MM.1S (cell line): Measurements from ENCODE around the gene DOCK4.

Source experiments
- CTCF ChIP-seq: fragments of 300-600 bp; sonication (generic); IDR thresholded peaks from 2 replicates; pipeline ENCODE4 v1.5.1; 2016; ENCODE audit warnings: antibody characterized with exemption, low read length, mixed read lengths
- EZH2 ChIP-seq: fragments of 300-600 bp; sonication (generic); optimal IDR thresholded peaks from 2 replicates; pipeline ENCODE3; 2017; ENCODE audit warnings: low read depth, mild to moderate bottlenecking, antibody characterized with exemption, low read length, mixed read lengths
- EZH2phosphoT487 ChIP-seq: fragments of 300-600 bp; sonication (generic); IDR thresholded peaks from 2 replicates; pipeline ENCODE4 v1.6.1; 2018; ENCODE audit warnings: antibody characterized with exemption, low read length

DNA sequence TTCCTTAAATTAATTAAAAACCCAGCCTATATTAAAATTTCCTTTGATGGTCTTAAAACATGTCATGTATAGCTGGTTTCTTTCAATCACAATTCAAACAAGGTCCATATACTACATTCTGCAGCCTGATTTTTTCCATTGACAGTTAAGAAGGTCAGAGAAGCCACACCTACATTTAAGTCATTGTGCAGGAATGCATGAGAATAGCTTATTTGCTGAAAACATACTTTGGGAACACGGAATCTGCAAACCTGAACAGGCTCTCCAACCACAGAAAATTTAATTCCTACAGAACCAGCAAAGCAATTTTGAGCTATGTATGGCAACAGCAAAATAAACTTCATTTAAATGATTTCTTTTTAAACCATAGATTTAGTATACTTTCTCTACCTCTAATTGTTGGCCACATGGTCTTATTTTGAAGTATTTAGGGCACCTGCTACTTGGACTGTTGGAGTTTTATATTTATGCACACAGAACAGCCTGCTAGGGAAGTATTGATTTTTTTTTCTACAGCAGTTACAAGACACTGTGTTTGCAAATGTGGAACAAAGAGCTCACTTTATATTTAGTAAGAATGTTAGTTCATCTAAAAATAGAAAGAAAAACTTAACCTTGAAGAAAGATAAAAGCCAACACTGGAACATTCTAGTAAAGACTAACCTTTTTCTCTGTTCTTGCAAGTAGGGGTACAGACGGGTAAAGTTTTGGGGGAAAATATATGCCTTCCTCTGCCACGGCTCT lies 403.0 kb downstream of the DOCK4 start:
- TF ChIP-seq CTCF (no peak), EZH2 (no peak), EZH2phosphoT487 (no peak)
